ENCODE data around the gene KCNH2. TPM values are rescaled to one million over a fixed set of nuclear protein-coding genes. Genes with fewer than 3 reads are reported as not detected.

KCNH2 gene
- total RNA-seq, 2 donors from 2014 or later: 1.1 to 1.9 TPM

DNA sequence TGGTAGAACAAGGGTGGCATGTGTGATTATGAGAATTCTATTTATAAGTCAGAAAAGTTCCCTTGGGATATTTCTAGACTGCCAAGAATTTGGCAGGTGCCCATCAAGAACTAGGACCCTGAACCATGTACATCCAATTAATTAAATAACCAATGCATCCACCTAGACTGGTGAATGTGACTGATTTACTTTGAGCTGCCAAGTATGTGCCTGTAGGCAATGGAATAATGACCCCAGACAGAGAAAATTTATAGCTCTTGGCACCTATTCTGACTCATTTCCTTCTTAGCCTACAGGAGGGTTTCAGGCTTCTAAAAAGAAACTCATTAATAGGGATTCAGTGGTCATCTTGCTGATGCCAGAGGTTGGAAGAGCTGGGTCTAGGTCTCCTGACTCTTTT lies 54.9 kb downstream of the KCNH2 start:
- DNase-seq: no peak
- no peak overlapping the region for H3K4me3 ChIP-seq (ENCODE audit: low read length)
- Mint-ChIP-seq H3K27me3 (ENCODE audit: insufficient read depth) (peaks cover 20% of the 10 kb centered on the region), H3K9me3 (no peaks in the 10 kb centered on the region), H3K36me3 (ENCODE audit: low read depth) (no peaks in the 10 kb centered on the region), H3K27ac (no peak overlapping the region), H3K4me3 (no peak overlapping the region), H3K4me1 (no peaks in the 10 kb centered on the region)
- no peak overlapping the region for H3K9ac ChIP-seq (ENCODE audit: extremely low read depth, low read length, poor library complexity, severe bottlenecking)
- TF ChIP-seq, protein P1, sequence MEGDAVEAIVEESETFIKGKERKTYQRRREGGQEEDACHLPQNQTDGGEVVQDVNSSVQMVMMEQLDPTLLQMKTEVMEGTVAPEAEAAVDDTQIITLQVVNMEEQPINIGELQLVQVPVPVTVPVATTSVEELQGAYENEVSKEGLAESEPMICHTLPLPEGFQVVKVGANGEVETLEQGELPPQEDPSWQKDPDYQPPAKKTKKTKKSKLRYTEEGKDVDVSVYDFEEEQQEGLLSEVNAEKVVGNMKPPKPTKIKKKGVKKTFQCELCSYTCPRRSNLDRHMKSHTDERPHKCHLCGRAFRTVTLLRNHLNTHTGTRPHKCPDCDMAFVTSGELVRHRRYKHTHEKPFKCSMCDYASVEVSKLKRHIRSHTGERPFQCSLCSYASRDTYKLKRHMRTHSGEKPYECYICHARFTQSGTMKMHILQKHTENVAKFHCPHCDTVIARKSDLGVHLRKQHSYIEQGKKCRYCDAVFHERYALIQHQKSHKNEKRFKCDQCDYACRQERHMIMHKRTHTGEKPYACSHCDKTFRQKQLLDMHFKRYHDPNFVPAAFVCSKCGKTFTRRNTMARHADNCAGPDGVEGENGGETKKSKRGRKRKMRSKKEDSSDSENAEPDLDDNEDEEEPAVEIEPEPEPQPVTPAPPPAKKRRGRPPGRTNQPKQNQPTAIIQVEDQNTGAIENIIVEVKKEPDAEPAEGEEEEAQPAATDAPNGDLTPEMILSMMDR (conservative IDR thresholded peaks at IDR 0.05): no peak
- no peaks in the 10 kb centered on the region for H3K4me1 ChIP-seq (ENCODE audit: control insufficient read depth, insufficient read depth, low read length)
- no peaks in the 10 kb centered on the region for H3K36me3 ChIP-seq (ENCODE audit: control insufficient read depth, insufficient read depth, low read length)
- peaks cover 20% of the 10 kb centered on the region for H3K27me3 ChIP-seq (ENCODE audit: control insufficient read depth, insufficient read depth, low read length, poor library complexity, severe bottlenecking)
- no peak overlapping the region for H3K27ac ChIP-seq (ENCODE audit: low read depth, low read length)
- no peaks in the 10 kb centered on the region for H3K9me3 ChIP-seq (ENCODE audit: control insufficient read depth, low read length)

DNA sequence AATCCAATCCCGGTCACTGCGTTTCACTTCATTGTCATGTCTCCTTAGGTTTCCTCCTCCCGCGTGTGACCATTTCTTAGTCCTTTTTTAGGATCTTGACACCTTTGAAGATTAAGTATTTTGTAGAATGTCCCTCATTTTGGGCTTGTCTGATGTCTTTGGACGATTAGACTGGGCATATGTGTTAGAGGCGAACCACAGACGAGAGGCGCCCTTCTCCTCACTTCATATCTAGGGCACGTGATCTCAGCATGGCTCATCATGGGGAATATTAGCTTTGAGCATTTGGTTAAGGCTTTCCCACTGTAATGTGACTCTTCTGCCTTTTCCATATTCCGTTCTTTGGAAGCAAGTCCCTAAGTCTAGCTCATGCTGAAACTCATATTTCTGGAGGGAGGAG lies 59.0 kb downstream of the KCNH2 start:
- peaks cover 41% of the 10 kb centered on the region for H3K27me3 Mint-ChIP-seq (ENCODE audit: insufficient read depth)
- no peak overlapping the region for H3K27ac ChIP-seq (ENCODE audit: low read depth, low read length)

DNA sequence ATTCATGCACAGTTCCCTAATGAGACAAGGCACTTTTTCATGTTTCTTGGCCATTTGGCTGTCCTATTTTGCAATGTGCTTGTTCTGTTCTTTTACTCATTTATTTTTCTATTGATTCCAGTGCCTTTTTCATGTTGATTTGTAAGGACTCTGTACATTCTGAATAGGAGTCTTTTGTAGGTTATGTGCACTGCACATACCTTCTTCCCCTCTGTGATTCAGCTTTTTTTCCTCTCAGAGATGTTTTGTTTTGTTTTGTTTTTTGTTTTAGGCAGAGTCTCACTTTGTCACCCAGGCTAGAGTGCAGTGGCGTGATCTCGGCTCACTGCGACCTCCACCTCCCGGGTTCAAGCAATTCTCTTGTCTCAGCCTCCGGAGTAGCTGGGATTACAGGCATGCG lies 59.7 kb downstream of the KCNH2 start:
- Histone ChIP-seq H3K9me3 (ENCODE audit: control insufficient read depth, low read length) (no peaks in the 10 kb centered on the region), H3K4me3 (ENCODE audit: low read length) (no peak overlapping the region), H3K27ac (ENCODE audit: low read depth, low read length) (no peak overlapping the region), H3K36me3 (ENCODE audit: control insufficient read depth, insufficient read depth, low read length) (no peaks in the 10 kb centered on the region), H3K9ac (ENCODE audit: extremely low read depth, low read length, poor library complexity, severe bottlenecking) (no peak overlapping the region), H3K27me3 (ENCODE audit: control insufficient read depth, insufficient read depth, low read length, poor library complexity, severe bottlenecking) (peaks cover 56% of the 10 kb centered on the region), H3K4me1 (ENCODE audit: control insufficient read depth, insufficient read depth, low read length) (no peaks in the 10 kb centered on the region)
- Mint-ChIP-seq H3K27ac (no peak overlapping the region), H3K4me3 (no peak overlapping the region), H3K27me3 (ENCODE audit: insufficient read depth) (peaks cover 49% of the 10 kb centered on the region), H3K36me3 (ENCODE audit: low read depth) (no peaks in the 10 kb centered on the region), H3K4me1 (no peaks in the 10 kb centered on the region), H3K9me3 (no peaks in the 10 kb centered on the region)
- TF ChIP-seq, protein P1 (conservative IDR thresholded peaks at IDR 0.05): no peak
- 92% methylated on average over 6 of the region's 6 CpGs for WGBS, 2 experiments (ENCODE audit: insufficient coverage in 1 of 2, insufficient read length in 1 of 2)
- DNase-seq: no peak

More for the DNA sequence above, 59.0 kb downstream of the KCNH2 start:
- Histone ChIP-seq H3K4me3 (ENCODE audit: low read length) (no peak overlapping the region), H3K4me1 (ENCODE audit: control insufficient read depth, insufficient read depth, low read length) (no peaks in the 10 kb centered on the region), H3K27me3 (ENCODE audit: control insufficient read depth, insufficient read depth, low read length, poor library complexity, severe bottlenecking) (peaks cover 50% of the 10 kb centered on the region), H3K9me3 (ENCODE audit: control insufficient read depth, low read length) (no peaks in the 10 kb centered on the region), H3K9ac (ENCODE audit: extremely low read depth, low read length, poor library complexity, severe bottlenecking) (no peak overlapping the region), H3K36me3 (ENCODE audit: control insufficient read depth, insufficient read depth, low read length) (no peaks in the 10 kb centered on the region)
- no peak overlapping the region for H3K4me3 Mint-ChIP-seq
- no peaks in the 10 kb centered on the region for H3K4me1 Mint-ChIP-seq
- WGBS, 2 experiments (ENCODE audit: insufficient coverage in 1 of 2, insufficient read length in 1 of 2): 85 to 92% methylated on average over 6 to 10 of the region's 10 CpGs
- H3K27ac Mint-ChIP-seq: no peak overlapping the region
- no peaks in the 10 kb centered on the region for H3K9me3 Mint-ChIP-seq
- TF ChIP-seq, protein P1 (conservative IDR thresholded peaks at IDR 0.05): no peak
- no peak for DNase-seq
- no peaks in the 10 kb centered on the region for H3K36me3 Mint-ChIP-seq (ENCODE audit: low read depth)

Measured in endodermal cell (in vitro differentiated cells).